Measurements from ENCODE around the gene METTL27.
A peak's percentile ranks its signal among the peaks of the same experiment; 100 is the strongest.
"Not testable (repeated sequence)": the region's sequence is repeated elsewhere in the genome, so short reads cannot be mapped to it uniquely, and the experiment has no call there.

Gene METTL27

DNA sequence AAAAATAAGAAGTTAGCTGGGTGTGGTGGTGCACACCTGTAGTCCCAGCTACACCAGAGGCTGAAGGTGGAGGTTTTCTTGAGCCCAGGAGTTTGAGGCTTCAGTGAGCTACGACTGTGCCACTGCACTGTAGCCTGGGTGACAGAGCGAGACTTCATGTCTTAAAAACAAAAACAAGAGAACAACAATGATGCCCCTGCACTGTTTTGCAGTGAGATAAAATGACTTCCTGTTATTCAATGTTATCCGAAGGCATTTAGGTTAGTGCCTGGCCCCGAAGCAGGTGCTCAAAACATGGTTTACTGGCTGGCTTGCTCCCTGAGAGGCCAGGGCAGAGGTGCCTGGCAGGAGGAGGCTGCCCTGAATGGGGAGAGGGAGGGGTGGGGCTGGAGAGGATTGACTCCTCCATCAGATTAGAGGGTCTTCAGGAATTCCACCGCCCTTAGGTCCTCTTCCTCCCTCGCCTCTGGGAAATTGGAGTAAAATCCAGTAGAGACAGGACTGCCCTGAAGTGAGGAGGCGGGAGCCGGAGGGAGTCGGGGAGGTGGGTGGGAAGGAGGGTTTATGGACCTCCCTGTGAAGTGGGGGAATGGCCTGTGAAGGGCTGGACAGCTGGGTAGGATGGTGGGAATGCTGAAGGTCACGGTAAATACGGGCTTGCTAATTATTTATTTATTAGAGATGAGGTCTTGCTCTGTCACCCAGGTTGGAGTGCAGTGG lies 18.3 kb downstream of the METTL27 start:
- Mint-ChIP-seq H3K27ac (no peak overlapping the region), H3K9me3 (no peaks in the 10 kb centered on the region), H3K4me3 (no peak overlapping the region), H3K4me1 (peaks cover 22% of the 10 kb centered on the region), H3K36me3 (no peaks in the 10 kb centered on the region), H3K27me3 (peaks cover 16% of the 10 kb centered on the region)
- ATAC-seq (ENCODE audit: low read depth), result no peak
- DNase-seq (ENCODE audit: low spot score in 2 of 2), result no peak

DNA sequence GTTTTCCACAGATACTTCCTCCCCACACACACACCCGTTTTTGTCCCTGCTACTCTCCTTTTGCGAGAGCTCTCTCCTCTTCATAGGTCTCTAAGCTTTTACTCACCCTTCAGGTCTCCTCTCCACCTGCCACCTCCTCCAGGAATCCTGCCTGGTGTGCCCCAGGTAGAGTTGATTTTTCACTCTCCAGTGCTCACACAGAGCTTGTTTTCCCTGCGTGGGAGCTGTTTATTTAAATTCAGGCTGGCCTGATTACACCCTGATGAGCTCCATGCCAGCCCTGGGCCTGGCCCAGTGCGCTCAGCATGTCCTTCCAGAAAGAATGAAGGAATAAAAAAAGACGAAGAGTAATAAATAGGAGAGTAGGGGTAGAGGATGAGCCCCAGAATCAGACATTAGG lies 19.1 kb downstream of the METTL27 start:
- Mint-ChIP-seq H3K36me3 (no peaks in the 10 kb centered on the region), H3K27ac (no peak overlapping the region), H3K4me3 (no peak overlapping the region), H3K9me3 (no peaks in the 10 kb centered on the region), H3K4me1 (peaks cover 19% of the 10 kb centered on the region), H3K27me3 (peaks cover 14% of the 10 kb centered on the region)
- no peak for DNase-seq (ENCODE audit: low spot score in 2 of 2)
- no peak for ATAC-seq (ENCODE audit: low read depth)

DNA sequence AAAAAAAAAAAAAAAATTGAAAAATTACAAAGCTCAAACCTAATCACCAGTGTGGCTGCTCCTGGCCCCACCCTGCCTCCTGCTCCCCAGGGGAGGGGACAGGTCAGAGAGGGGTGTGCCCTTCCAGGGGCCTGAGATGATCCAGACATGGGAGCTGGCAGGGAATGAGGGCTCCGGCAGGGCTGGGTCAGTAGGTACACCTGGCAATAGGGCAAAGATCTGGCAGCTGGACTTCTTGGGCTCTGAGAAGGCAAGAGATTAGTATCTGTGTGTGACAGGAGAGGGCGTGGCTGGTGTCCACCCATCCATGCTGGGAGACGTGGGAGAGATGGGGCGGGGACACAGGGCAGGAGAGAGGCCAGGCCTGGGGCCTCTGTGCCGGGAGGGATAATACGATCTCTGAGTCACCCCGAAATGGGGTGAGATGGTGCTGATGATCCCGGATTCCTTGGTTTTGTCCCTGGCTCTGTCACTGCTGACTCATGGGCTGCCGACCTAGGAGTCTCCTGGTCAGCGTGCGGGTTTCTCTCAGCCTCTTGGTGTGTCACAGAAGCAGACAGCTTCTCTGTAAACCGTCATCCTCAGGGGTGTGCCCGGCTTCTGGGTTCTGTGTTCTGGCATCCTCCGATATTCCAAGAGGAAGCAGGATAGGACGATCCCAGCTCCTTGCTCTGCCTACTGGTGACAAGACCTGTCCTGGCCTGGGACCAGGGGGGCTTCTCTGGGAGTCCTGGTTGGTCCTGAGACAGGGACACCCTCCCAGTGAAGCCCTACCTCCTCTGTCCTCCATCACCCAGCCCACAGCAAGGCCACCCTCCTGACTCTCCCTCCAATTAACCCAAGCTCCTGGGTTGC lies 19.8 kb downstream of the METTL27 start:
- DNase-seq (ENCODE audit: low spot score in 2 of 2) (no peak), ATAC-seq (ENCODE audit: low read depth) (no peak)
- Mint-ChIP-seq H3K9me3 (peaks cover 1% of the 10 kb centered on the region), H3K27ac (no peak overlapping the region), H3K4me3 (no peak overlapping the region), H3K36me3 (no peaks in the 10 kb centered on the region), H3K4me1 (peaks cover 13% of the 10 kb centered on the region), H3K27me3 (peaks cover 18% of the 10 kb centered on the region)

DNA sequence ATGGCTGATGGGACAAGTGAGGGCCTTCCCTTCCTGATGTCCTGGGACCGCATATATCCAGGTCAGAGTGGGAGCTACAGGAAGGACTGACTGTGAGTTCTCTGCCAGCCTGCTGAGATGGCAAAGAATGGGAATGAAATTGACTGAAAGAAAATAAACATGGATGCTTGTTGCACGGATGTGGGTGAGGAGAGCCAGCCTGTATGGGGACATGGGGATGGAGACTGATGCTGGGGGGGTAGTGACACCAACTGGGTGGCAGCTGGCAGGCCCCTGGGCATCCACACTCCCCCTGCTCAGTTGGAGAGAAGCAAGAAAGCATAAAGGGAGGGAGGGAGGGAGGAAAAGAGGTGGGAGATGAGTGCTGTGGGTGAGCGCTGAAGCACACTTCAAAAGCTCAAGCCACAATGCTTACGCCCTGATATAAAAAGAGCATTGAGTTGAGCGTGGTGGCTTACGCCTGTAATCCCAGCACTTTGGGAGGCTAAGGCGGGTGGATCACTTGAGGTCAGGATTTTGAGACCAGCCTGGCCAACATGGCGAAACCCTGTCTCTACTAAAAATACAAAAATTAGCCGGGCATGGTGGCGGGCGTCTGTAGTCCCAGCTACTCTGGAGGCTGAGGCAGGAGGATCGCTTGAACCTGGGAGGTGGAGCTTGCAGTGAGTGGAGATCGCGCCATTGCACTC lies 20.6 kb downstream of the METTL27 start:
- not testable (repeated sequence) for DNase-seq (ENCODE audit: low spot score in 2 of 2); H3K9me3 Mint-ChIP-seq; H3K27ac Mint-ChIP-seq; ATAC-seq (ENCODE audit: low read depth); H3K4me1 Mint-ChIP-seq; H3K4me3 Mint-ChIP-seq; H3K36me3 Mint-ChIP-seq
- peaks cover 18% of the 10 kb centered on the region for H3K27me3 Mint-ChIP-seq

DNA sequence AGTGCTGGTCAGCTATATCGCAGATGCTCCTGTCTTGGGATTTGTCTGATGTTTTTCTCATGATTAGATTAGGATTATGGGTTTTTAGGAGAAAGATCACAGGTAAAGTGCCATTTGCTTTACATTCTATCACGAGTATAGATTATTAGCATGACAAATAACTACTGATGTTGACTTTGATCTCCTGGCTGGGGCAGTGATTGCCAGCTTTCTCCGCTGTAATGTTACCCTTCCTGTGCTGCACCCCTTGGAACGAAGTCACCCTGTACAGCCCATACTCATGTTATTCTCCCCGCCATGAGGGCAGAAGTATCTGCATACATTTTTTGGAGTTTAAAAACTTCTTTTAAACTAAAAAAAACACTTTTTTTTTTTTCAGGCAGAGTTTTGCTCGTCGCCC lies 22.3 kb downstream of the METTL27 start:
- no peaks in the 10 kb centered on the region for H3K36me3 Mint-ChIP-seq
- H3K4me1 Mint-ChIP-seq, result no peaks in the 10 kb centered on the region
- H3K4me3 Mint-ChIP-seq, result no peak overlapping the region
- no peak overlapping the region for H3K27ac Mint-ChIP-seq
- ATAC-seq (ENCODE audit: low read depth) (no peak), DNase-seq (ENCODE audit: low spot score in 2 of 2) (no peak)
- peaks cover 1% of the 10 kb centered on the region for H3K9me3 Mint-ChIP-seq
- H3K27me3 Mint-ChIP-seq, result peaks cover 21% of the 10 kb centered on the region

DNA sequence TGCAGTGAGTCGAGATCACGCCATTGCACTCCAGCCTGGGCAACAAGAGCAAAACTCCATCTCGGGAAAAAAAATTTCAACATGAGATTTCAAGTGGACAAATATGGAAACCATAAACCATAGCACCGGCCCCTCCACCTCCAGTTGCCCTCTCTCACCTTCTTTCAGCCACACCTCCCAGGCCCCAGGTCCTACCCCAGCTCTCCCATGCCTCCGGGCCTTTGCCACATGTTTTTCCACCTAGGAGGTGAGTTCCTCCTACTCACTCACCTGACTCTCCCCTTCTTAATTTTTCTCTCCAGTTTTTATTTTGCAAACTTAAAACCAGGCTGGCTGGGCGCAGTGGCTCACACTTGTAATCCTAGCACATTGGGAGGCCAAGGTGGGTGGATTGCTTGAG lies 25.2 kb downstream of the METTL27 start:
- ATAC-seq (ENCODE audit: low read depth) (no peak), DNase-seq (ENCODE audit: low spot score in 2 of 2) (no peak)
- H3K9me3 Mint-ChIP-seq, result peaks cover 7% of the 10 kb centered on the region
- no peaks in the 10 kb centered on the region for H3K4me1 Mint-ChIP-seq
- H3K36me3 Mint-ChIP-seq, result no peaks in the 10 kb centered on the region
- no peak overlapping the region for H3K27ac Mint-ChIP-seq
- H3K4me3 Mint-ChIP-seq, result no peak overlapping the region
- peaks cover 20% of the 10 kb centered on the region for H3K27me3 Mint-ChIP-seq

DNA sequence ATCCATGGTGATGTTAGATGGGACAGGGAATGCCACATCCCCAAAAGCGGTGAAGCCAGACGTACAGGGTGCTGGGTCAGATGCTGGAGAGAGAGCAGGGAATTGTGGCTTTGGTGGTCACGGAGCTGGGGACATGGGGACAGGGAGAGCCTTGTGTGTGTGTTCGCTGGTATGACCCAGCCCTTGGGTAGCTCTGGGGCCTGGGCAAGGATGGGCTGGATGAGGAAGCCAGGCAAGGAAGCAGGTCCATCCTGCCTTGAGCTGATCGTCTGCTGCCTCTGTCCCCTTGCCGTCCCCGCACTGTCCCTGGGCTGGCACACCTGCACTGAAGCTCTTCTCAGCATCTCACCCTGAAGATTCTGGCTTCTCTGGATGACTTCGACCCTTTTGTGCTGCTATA lies 26.9 kb downstream of the METTL27 start:
- Mint-ChIP-seq H3K27me3 (peaks cover 19% of the 10 kb centered on the region), H3K27ac (no peak overlapping the region)

DNA sequence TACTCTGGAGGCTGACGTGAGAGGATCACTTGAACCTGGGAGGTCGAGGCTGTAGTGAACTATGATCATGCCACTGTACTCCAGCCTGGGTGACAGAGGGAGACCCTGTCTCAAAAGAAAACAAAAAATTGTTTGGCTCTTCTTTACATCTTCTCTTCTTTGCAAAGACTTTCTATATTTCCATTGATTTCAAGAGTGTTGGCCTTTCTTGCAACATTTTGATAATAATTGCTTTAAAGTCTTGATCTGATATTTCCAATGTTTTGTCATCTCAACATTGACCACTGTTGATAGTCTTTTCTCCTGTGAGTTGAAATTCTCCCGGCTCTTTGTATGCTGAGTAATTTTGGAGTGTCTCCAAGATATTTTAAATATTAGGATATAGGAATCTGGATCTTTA lies 29.3 kb downstream of the METTL27 start:
- no peaks in the 10 kb centered on the region for H3K4me1 Mint-ChIP-seq
- no peak overlapping the region for H3K27ac Mint-ChIP-seq
- peaks cover 6% of the 10 kb centered on the region for H3K9me3 Mint-ChIP-seq
- H3K27me3 Mint-ChIP-seq, result peaks cover 12% of the 10 kb centered on the region
- no peak overlapping the region for H3K4me3 Mint-ChIP-seq
- no peak for DNase-seq (ENCODE audit: low spot score in 2 of 2)
- no peaks in the 10 kb centered on the region for H3K36me3 Mint-ChIP-seq
- ATAC-seq (ENCODE audit: low read depth), result no peak

More for the DNA sequence above, 26.9 kb downstream of the METTL27 start:
- no peaks in the 10 kb centered on the region for H3K36me3 Mint-ChIP-seq
- H3K9me3 Mint-ChIP-seq, result peaks cover 7% of the 10 kb centered on the region
- no peak overlapping the region for H3K4me3 Mint-ChIP-seq
- ATAC-seq (ENCODE audit: low read depth) (no peak), DNase-seq (ENCODE audit: low spot score in 2 of 2) (no peak)
- H3K4me1 Mint-ChIP-seq, result no peaks in the 10 kb centered on the region

DNA sequence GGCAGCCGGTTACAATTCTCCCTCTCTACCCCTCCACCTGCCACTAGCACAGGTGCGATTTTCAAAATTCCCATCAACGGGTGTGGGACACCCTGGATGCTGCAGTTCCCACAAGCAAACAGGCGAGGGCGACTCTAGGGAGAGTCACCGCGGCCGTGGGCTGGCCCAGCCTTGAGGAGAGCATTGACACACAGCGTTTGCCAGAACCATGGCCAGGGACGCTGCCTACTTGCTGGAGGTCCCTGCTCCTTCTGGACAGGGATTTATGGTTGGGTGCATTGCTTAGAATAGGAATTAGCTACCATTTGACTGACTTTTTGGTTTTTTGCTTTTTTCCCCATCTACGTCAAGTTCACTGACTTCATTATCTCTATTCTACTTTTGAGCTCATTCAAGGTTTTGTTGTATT lies 30.6 kb downstream of the METTL27 start:
- peak; percentile 60 for ATAC-seq (ENCODE audit: low read depth)
- H3K9me3 Mint-ChIP-seq, result peaks cover 5% of the 10 kb centered on the region
- H3K4me3 Mint-ChIP-seq, result no peak overlapping the region
- peaks cover 11% of the 10 kb centered on the region for H3K27me3 Mint-ChIP-seq
- no peak overlapping the region for H3K27ac Mint-ChIP-seq
- H3K4me1 Mint-ChIP-seq, result no peaks in the 10 kb centered on the region
- no peak for DNase-seq (ENCODE audit: low spot score in 2 of 2)
- no peaks in the 10 kb centered on the region for H3K36me3 Mint-ChIP-seq

DNA sequence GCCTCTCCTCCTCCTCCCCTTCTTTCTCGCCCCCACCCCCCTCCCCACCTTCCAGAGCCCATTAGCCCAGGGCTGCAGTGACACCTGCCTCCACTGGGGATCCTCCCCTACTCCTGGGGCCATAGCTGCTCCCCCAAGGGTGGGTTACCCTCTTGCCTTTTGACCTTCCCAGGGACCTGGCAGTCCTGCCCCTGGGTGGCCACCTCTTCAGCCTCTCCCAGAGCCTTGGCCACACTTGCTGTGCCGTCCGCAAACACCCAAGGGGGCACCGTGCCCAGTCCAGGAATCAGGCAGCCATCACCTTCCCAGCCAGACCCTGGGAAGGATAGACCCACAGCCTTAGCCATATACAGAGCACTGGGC lies 31.3 kb downstream of the METTL27 start:
- Mint-ChIP-seq H3K27me3 (peaks cover 11% of the 10 kb centered on the region), H3K36me3 (no peaks in the 10 kb centered on the region), H3K27ac (no peak overlapping the region), H3K4me3 (no peak overlapping the region), H3K9me3 (peaks cover 5% of the 10 kb centered on the region), H3K4me1 (no peaks in the 10 kb centered on the region)
- ATAC-seq (ENCODE audit: low read depth), result no peak
- no peak for DNase-seq (ENCODE audit: low spot score in 2 of 2)

DNA sequence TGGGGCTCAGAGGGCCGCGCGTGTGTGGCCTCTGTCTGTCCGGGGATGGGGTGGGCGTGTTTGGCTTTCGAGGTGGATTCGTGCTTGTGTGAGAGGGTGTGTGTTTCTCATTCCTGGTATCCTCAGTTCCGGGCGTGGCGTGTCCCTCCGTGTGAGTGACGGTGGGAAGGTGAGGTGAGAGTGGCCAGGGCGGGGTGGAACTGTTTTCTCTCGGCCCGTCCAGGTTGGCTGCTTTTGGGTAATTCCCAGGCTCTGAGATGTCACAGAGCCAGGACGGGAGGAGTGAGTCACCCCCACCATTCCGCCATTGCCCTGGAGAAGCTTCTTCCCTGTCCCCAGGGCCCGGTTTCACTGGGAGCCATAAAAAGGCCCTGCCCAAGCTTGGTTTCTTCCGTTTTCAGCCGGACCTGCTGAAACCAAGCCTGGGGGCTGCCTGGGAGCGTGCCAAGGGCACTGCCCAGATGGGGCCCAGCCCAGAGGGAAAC lies 32.8 kb downstream of the METTL27 start:
- Mint-ChIP-seq H3K9me3 (peaks cover 5% of the 10 kb centered on the region), H3K36me3 (no peaks in the 10 kb centered on the region), H3K27me3 (peaks cover 9% of the 10 kb centered on the region), H3K4me1 (no peaks in the 10 kb centered on the region), H3K4me3 (no peak overlapping the region), H3K27ac (no peak overlapping the region)
- DNase-seq (ENCODE audit: low spot score in 2 of 2), result no peak
- no peak for ATAC-seq (ENCODE audit: low read depth)

DNA sequence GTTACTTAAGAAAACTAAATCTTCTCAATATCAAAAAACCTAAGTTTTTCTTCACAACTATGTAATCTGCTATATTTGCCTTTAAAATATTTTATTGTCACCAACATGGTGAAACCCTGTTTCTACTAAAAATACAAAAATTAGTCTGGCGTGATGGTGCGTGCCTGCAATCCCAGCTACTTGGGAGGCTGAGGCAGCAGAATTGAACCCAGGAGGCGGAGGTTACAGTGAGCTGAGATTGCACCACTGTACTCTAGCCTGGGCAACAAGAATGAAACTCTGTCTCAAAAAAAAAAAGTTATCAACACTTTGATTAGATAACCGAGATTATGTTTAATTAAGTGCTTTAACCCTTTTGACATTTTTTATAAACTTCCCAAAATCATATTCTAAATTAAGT lies 39.9 kb downstream of the METTL27 start:
- Mint-ChIP-seq H3K27me3 (peaks cover 5% of the 10 kb centered on the region), H3K36me3 (no peaks in the 10 kb centered on the region), H3K4me1 (no peaks in the 10 kb centered on the region), H3K4me3 (no peak overlapping the region), H3K27ac (no peak overlapping the region), H3K9me3 (no peaks in the 10 kb centered on the region)
- DNase-seq (ENCODE audit: low spot score in 2 of 2), result no peak
- ATAC-seq (ENCODE audit: low read depth), result no peak

DNA sequence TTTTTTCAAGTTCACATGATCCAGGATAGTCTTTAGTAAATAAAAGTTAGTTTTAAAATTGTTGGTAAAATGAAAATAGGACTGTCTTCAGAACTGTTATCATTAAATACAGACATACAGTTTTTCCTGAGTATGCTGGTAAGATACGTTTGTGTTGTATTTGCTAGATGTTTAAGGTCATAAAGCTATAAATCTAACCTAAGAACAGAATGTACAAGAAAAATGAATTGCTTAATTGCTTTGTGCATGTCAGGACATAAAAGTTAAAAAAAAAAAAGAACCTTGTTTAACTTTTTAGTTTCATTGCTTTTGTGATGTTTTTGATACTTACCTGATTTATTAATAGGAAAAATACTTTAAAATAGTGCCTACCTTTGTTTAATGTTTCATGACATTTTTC lies 40.7 kb downstream of the METTL27 start:
- H3K4me1 Mint-ChIP-seq, result no peaks in the 10 kb centered on the region
- no peak for DNase-seq (ENCODE audit: low spot score in 2 of 2)
- H3K36me3 Mint-ChIP-seq, result no peaks in the 10 kb centered on the region
- peaks cover 5% of the 10 kb centered on the region for H3K27me3 Mint-ChIP-seq
- ATAC-seq (ENCODE audit: low read depth), result no peak
- no peak overlapping the region for H3K27ac Mint-ChIP-seq
- no peak overlapping the region for H3K4me3 Mint-ChIP-seq
- H3K9me3 Mint-ChIP-seq, result no peaks in the 10 kb centered on the region

Data from memory B cell (primary cell).